Measurements from ENCODE around the gene BMPR1B. TPM values are rescaled to one million over a fixed set of nuclear protein-coding genes. Genes with fewer than 3 reads are reported as not detected.
"Not testable (repeated sequence)": the region's sequence is repeated elsewhere in the genome, so short reads cannot be mapped to it uniquely, and the experiment has no call there.

BMPR1B gene
- total and polyA plus RNA-seq, 9 donors: 6.6 to 21.1 (median 11.7) TPM

DNA sequence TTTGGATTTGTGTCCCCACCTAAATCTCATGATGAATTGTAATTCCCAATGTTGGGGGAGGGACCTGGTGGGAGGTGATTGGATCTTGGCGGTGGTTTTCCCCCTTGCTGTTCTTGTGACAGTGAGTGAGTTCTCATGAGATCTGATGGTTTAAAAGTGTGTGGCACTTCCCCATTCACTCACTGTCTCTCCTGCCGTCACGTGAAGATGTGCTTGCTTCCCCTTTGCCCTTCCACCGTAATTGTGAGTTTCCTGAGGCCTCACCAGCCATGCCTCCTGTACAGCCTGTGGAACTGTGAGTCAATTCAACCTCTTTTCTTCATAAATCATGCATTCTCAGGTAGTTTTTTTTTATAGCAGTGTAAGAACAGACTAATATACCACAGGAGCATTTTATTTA, 304.0 kb downstream of the BMPR1B start:
- H3K36me3 ChIP-seq (ENCODE audit: control insufficient read depth, insufficient read depth, low read length); H3K9me3 ChIP-seq (replicated peaks; ENCODE audit: control insufficient read depth, low read depth, low read length); DNase-seq; H3K4me1 ChIP-seq (ENCODE audit: control insufficient read depth, insufficient read depth, low read length); H3K27ac ChIP-seq (ENCODE audit: low read length); H3K27me3 ChIP-seq (ENCODE audit: control insufficient read depth, insufficient read depth, low read length); H3K4me3 ChIP-seq (ENCODE audit: low read length): not testable (repeated sequence)
- WGBS (ENCODE audit: insufficient coverage): 43% methylated on average over 3 of the region's 4 CpGs

DNA sequence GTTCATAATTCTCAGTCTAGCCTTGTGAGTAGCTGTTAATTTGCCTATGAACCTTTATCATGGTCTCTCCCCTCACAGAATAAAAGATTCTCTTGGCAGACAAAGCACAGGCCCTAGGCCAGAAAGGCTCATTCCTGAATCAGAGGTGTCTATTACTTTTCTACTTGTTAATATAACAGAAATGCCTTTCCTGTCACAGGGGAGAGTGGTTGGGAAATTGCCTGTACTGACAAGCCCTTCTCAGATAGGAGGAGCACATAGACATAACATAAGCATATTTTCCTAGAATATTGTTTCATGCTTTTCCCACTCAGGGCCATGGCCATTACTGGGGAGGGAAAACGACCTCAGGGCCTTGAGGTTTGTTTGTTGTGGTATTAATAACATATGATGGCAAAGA, 308.3 kb downstream of the BMPR1B start:
- no peak overlapping the region for H3K27ac ChIP-seq (ENCODE audit: low read length)
- no peaks in the 10 kb centered on the region for H3K9me3 ChIP-seq (replicated peaks; ENCODE audit: control insufficient read depth, low read depth, low read length)
- no peaks in the 10 kb centered on the region for H3K36me3 ChIP-seq (ENCODE audit: control insufficient read depth, insufficient read depth, low read length)
- H3K27me3 ChIP-seq (ENCODE audit: control insufficient read depth, insufficient read depth, low read length): no peaks in the 10 kb centered on the region
- peak; percentile 47 for DNase-seq
- peaks cover 3% of the 10 kb centered on the region for H3K4me1 ChIP-seq (ENCODE audit: control insufficient read depth, insufficient read depth, low read length)
- no CpG with 5 or more reads among the region's 1 CpG for WGBS (ENCODE audit: insufficient coverage)
- H3K4me3 ChIP-seq (ENCODE audit: low read length): no peak overlapping the region

DNA sequence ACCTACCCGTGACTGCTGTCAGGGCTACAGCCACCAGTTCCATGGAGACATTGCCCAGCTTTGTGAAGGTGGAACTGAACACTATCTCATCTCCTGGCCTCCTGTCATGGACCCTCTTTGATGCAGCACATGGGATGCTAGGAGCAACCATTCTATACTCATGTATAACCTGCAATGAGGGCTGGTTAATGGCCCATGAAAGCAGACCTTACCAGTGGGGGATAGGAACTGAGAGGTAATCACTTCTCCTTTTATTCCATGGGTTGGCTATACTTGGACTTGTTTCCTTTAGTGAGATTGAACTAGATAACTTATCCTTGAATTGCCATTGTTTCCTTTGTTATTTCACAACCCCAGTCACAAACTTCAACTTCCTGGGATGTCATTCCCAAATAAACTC, 310.6 kb downstream of the BMPR1B start:
- H3K4me1 ChIP-seq (ENCODE audit: control insufficient read depth, insufficient read depth, low read length): no peaks in the 10 kb centered on the region
- DNase-seq: no peak
- H3K27ac ChIP-seq (ENCODE audit: low read length): no peak overlapping the region
- H3K27me3 ChIP-seq (ENCODE audit: control insufficient read depth, insufficient read depth, low read length): no peaks in the 10 kb centered on the region
- no peaks in the 10 kb centered on the region for H3K9me3 ChIP-seq (replicated peaks; ENCODE audit: control insufficient read depth, low read depth, low read length)
- H3K36me3 ChIP-seq (ENCODE audit: control insufficient read depth, insufficient read depth, low read length): no peaks in the 10 kb centered on the region
- no peak overlapping the region for H3K4me3 ChIP-seq (ENCODE audit: low read length)
- 100% methylated on average over 1 of the region's 1 CpG for WGBS (ENCODE audit: insufficient coverage)

- Histone ChIP-seq H3K4me1 (ENCODE audit: control insufficient read depth, insufficient read depth, low read length) (no peaks in the 10 kb centered on the region), H3K4me3 (ENCODE audit: low read length) (no peak overlapping the region), H3K27ac (ENCODE audit: low read length) (no peak overlapping the region), H3K27me3 (ENCODE audit: control insufficient read depth, insufficient read depth, low read length) (no peaks in the 10 kb centered on the region), H3K36me3 (ENCODE audit: control insufficient read depth, insufficient read depth, low read length) (no peaks in the 10 kb centered on the region), H3K9me3 (replicated peaks; ENCODE audit: control insufficient read depth, low read depth, low read length) (no peaks in the 10 kb centered on the region)
- WGBS (ENCODE audit: insufficient coverage): 60% methylated on average over 1 of the region's 2 CpGs
- DNase-seq: no peak
Measured at GRCh38 chr4:95068818-95069478, 311.2 kb downstream of the BMPR1B start.

- H3K27ac ChIP-seq (ENCODE audit: low read length): no peak overlapping the region
- no peaks in the 10 kb centered on the region for H3K4me1 ChIP-seq (ENCODE audit: control insufficient read depth, insufficient read depth, low read length)
- no peak overlapping the region for H3K4me3 ChIP-seq (ENCODE audit: low read length)
- DNase-seq: no peak
- H3K9me3 ChIP-seq (replicated peaks; ENCODE audit: control insufficient read depth, low read depth, low read length): no peaks in the 10 kb centered on the region
- H3K27me3 ChIP-seq (ENCODE audit: control insufficient read depth, insufficient read depth, low read length): no peaks in the 10 kb centered on the region
- no peaks in the 10 kb centered on the region for H3K36me3 ChIP-seq (ENCODE audit: control insufficient read depth, insufficient read depth, low read length)
- 100% methylated on average over 2 of the region's 3 CpGs for WGBS (ENCODE audit: insufficient coverage)
Measured at GRCh38 chr4:95071851-95072250, 314.1 kb downstream of the BMPR1B start.

- Histone ChIP-seq H3K9me3 (replicated peaks; ENCODE audit: control insufficient read depth, low read depth, low read length) (no peaks in the 10 kb centered on the region), H3K27me3 (ENCODE audit: control insufficient read depth, insufficient read depth, low read length) (no peaks in the 10 kb centered on the region), H3K4me3 (ENCODE audit: low read length) (no peak overlapping the region), H3K4me1 (ENCODE audit: control insufficient read depth, insufficient read depth, low read length) (no peaks in the 10 kb centered on the region), H3K36me3 (ENCODE audit: control insufficient read depth, insufficient read depth, low read length) (no peaks in the 10 kb centered on the region), H3K27ac (ENCODE audit: low read length) (no peak overlapping the region)
- no CpG with 5 or more reads among the region's 1 CpG for WGBS (ENCODE audit: insufficient coverage)
- DNase-seq: no peak
Measured at GRCh38 chr4:95073646-95074045, 315.9 kb downstream of the BMPR1B start.

- Histone ChIP-seq H3K4me1 (ENCODE audit: control insufficient read depth, insufficient read depth, low read length) (no peaks in the 10 kb centered on the region), H3K27ac (ENCODE audit: low read length) (no peak overlapping the region), H3K4me3 (ENCODE audit: low read length) (no peak overlapping the region), H3K9me3 (replicated peaks; ENCODE audit: control insufficient read depth, low read depth, low read length) (no peaks in the 10 kb centered on the region), H3K36me3 (ENCODE audit: control insufficient read depth, insufficient read depth, low read length) (no peaks in the 10 kb centered on the region), H3K27me3 (ENCODE audit: control insufficient read depth, insufficient read depth, low read length) (no peaks in the 10 kb centered on the region)
- WGBS (ENCODE audit: insufficient coverage): no CpG with 5 or more reads among the region's 1 CpG
- no peak for DNase-seq
Measured at GRCh38 chr4:95077864-95078263, 320.1 kb downstream of the BMPR1B start.

GRCh38 chr4:95080969-95081368, 323.2 kb downstream of the BMPR1B start:
- H3K9me3 ChIP-seq (replicated peaks; ENCODE audit: control insufficient read depth, low read depth, low read length): no peaks in the 10 kb centered on the region
- WGBS (ENCODE audit: insufficient coverage): no CpG with 5 or more reads among the region's 3 CpGs
- H3K4me3 ChIP-seq (ENCODE audit: low read length): no peak overlapping the region
- no peak overlapping the region for H3K27ac ChIP-seq (ENCODE audit: low read length)
- H3K4me1 ChIP-seq (ENCODE audit: control insufficient read depth, insufficient read depth, low read length): no peaks in the 10 kb centered on the region
- H3K27me3 ChIP-seq (ENCODE audit: control insufficient read depth, insufficient read depth, low read length): no peaks in the 10 kb centered on the region
- no peak for DNase-seq
- H3K36me3 ChIP-seq (ENCODE audit: control insufficient read depth, insufficient read depth, low read length): no peaks in the 10 kb centered on the region

- Histone ChIP-seq H3K9me3 (replicated peaks; ENCODE audit: control insufficient read depth, low read depth, low read length) (no peaks in the 10 kb centered on the region), H3K36me3 (ENCODE audit: control insufficient read depth, insufficient read depth, low read length) (no peaks in the 10 kb centered on the region), H3K4me3 (ENCODE audit: low read length) (no peak overlapping the region), H3K27ac (ENCODE audit: low read length) (no peak overlapping the region), H3K4me1 (ENCODE audit: control insufficient read depth, insufficient read depth, low read length) (no peaks in the 10 kb centered on the region), H3K27me3 (ENCODE audit: control insufficient read depth, insufficient read depth, low read length) (no peaks in the 10 kb centered on the region)
- no peak for DNase-seq
- 0% methylated on average over 1 of the region's 3 CpGs for WGBS (ENCODE audit: insufficient coverage)
Measured at GRCh38 chr4:95084584-95084983, 326.8 kb downstream of the BMPR1B start.

GRCh38 chr4:95085124-95085833, 327.5 kb downstream of the BMPR1B start:
- WGBS (ENCODE audit: insufficient coverage): 62% methylated on average over 6 of the region's 7 CpGs
- no peak overlapping the region for H3K4me3 ChIP-seq (ENCODE audit: low read length)
- H3K9me3 ChIP-seq (replicated peaks; ENCODE audit: control insufficient read depth, low read depth, low read length): no peaks in the 10 kb centered on the region
- H3K4me1 ChIP-seq (ENCODE audit: control insufficient read depth, insufficient read depth, low read length): no peaks in the 10 kb centered on the region
- no peaks in the 10 kb centered on the region for H3K36me3 ChIP-seq (ENCODE audit: control insufficient read depth, insufficient read depth, low read length)
- H3K27me3 ChIP-seq (ENCODE audit: control insufficient read depth, insufficient read depth, low read length): no peaks in the 10 kb centered on the region
- H3K27ac ChIP-seq (ENCODE audit: low read length): no peak overlapping the region
- no peak for DNase-seq
